GM18498 (cell line): Measurements from ENCODE around the gene RREB1.

ENCODE experiments used
- ATAC-seq: cut with Tn5 transposase; IDR thresholded peaks from one replicate; pipeline ENCODE4 v1.9.1; 2021; ENCODE audit warnings: mild to moderate bottlenecking, moderate library complexity; ENCODE audit not compliant: unreplicated experiment

The RREB1 gene

DNA sequence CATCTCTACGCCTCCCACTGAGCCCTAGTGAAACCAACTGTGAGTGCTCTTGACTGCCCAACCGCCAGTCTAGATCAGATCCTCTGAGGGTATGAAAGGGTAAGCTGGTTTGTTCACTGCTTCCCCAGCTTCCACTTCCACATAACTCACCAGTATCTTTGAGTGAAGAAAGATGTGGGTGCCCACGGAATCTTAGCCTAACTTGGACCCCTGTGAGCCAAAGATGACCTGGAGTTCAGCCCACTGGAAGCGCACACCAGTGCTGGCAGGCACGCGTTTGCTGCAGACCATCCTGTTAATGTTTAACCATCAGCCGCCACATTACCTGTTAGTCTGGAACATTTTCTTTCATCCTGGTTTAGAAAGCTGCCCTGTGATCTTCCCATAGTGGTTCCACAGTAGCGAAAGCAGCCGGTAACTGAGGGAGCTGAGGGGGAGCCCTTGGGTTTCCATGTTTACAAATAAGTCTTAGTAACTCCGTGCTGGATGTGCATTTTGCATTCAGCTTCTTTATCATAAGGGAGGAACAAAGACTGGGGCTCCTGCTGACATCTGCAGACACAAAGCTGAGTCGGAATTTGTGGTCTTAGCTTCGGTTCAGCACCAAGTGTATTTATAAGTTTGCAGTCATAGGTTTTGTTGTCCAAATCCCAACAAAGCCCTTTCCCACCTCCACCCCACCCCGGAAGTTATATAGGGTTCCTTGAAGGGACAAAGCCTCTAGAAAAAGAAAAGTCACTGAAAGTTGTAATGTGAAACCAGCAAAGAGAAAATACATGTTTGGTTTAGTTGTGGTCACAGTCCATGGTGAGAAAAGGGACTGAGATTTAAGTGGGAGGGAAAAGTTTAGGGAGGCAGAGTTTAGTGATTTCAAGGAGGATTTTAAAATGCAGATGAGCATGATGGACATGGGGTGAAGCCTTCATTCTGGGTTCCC lies 134.2 kb downstream of the RREB1 start:
- ATAC-seq: no peak

GRCh38 chr6:7242835-7243178 lies 135.0 kb downstream of the RREB1 start:
- no peak for ATAC-seq

DNA sequence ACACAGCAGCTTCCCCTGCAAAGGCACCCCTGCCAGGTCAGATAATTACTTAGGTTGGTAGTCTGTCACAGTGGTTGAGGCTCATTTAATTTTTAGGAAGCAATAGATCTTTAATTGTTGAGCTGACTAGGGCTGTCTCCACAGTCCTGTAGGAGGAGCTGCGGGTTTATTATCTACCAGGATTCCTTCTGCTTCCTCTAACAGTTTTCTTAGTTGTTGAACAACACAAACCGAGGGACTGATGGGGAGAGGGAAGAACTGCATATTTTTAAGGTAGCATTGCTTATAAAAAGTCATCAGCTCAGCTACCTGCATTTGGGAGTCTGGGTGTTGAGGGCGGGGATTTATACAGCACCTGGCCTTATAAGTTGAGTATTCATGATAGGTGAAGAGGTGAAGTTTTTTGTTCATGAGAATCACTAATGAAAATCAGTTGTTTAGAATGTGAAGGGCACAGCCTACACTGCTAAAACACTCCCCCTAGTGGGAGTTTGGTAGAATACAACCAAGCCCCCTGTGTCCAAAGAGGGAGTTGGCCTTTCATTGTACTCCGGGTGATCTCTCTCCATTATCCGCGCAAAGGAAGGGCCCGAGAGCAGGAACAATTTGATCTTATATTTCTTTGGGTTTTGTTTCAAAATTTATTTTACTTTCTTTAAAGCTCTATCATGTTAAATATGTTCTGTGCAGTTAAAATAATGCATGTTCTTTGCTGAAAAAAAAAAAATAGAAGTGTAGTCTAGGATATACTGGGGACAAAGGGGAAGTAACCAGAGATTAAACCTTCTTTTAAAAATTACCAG lies 135.6 kb downstream of the RREB1 start:
- ATAC-seq: no peak

DNA sequence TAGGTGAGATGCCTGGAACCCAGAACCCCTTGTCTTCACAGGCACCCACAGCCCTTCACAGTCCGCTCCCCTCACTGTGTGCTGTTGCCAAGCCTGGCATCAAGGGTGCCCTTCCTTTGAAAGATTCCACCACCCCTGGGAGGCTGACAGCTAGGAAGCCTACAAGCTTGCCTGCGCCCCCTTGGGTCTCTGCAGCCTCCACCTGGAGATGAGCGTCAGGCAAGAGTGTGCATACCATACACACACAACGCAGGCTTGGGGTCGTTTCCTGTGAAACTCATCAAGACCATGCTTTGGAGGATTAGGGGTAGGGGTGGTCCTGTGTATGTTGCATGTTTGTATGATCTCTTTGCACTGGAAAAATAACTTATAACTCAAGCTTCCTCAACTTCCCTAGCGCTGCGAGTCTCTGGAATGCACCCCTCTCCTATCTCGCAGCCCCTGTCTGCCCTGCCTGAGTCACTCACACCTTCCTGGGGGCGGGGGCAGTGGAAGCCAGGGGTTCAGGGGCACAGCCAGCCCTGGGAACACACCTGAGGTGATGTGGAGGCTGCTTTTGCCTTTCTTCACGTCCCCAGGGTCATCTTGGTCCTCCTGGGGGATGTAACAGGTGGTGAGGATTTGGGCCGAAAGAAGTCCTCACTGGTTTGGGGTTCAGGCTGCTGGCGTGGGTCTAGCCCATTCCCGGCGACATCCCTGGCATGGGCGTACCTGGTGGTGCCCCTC lies 138.1 kb downstream of the RREB1 start:
- no peak for ATAC-seq

GRCh38 chr6:7246401-7247178 lies 138.8 kb downstream of the RREB1 start:
- no peak for ATAC-seq

DNA sequence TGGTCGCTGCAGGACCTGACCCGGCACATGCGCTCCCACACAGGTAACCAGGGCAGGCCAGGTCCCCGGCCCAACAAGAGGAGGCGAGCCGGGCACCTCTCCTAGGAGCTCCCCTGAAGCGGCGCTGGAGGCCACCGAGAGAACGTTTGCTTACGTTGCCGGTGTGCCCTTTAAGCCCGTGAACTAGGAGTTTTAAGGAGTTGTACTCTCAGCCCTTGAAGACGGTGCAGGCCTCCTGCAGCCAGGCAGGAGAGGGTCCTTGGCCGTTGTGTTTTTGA lies 139.4 kb downstream of the RREB1 start:
- no peak for ATAC-seq

- no peak for ATAC-seq
These were observed 140.1 kb downstream of the RREB1 start for GRCh38 chr6:7247828-7248227.

GRCh38 chr6:7249391-7249790 lies 141.6 kb downstream of the RREB1 start:
- ATAC-seq: no peak

- ATAC-seq: no peak
These were observed 142.3 kb downstream of the RREB1 start for GRCh38 chr6:7249946-7250643.

DNA sequence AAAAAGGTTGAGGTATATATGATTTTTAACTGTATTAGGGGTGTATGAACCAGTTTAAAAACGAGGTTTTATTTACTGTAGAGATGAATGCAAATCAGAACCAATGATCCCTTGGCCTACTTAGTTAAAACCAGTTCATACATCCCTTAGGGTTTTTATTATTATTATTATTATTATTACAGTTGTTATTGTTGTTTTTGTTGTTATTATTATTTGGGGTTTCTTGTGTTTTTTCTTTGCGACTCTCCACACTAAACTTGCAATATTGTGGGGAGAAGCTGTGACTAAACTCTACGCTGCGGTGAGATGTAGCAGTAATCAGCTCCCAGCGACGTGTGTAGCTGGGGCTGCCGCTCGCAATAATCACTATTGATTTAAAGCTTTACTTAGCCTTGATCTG lies 143.1 kb downstream of the RREB1 start:
- no peak for ATAC-seq

DNA sequence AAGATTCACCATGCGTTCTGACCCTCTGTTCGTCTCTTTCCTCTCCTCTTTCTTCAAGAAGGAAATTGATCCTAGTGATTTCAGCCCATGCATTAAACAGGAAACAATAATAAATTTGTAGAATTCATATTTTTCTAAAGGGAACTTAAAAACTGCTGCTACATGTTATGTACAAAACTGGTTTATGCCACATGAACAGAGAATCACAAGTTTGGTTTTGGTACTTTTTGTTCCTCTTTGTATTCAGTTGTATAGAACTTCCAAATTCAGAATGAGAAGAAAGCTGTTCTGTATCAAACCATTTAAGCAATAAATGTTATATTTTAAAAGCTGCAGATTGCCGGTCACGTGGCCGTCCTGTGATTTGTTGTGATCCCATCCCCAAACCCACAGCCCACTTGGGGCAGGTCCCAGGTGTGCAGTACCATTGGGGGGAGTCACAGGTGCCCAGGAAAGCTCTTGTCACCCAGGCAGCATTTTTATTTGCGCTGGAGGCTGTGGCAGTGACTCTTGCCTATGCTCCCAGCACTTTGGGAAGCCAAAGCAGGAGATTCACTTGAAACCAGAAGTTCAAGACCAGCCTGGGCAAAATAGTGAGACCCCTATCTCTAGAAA lies 144.0 kb downstream of the RREB1 start:
- no peak for ATAC-seq

DNA sequence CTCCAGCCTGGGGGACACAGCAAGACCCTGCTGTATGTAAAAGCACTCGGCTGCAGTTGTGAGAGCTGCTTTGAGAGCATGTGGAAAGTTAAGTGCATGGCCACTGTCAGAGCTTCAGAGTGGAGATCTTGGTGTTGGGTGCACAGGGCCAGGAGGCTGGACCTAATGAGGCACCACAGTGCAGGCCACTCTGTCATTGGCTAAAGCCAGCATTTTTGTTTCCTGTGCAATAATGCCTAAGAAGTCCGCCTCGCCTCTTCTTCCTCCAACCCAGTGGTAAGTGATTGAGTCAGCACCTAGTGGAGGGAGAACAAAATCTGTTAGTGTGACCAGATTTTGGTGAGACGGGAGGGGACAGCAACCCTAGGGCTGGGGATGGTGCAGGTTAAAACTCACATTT lies 144.6 kb downstream of the RREB1 start:
- ATAC-seq: no peak

DNA sequence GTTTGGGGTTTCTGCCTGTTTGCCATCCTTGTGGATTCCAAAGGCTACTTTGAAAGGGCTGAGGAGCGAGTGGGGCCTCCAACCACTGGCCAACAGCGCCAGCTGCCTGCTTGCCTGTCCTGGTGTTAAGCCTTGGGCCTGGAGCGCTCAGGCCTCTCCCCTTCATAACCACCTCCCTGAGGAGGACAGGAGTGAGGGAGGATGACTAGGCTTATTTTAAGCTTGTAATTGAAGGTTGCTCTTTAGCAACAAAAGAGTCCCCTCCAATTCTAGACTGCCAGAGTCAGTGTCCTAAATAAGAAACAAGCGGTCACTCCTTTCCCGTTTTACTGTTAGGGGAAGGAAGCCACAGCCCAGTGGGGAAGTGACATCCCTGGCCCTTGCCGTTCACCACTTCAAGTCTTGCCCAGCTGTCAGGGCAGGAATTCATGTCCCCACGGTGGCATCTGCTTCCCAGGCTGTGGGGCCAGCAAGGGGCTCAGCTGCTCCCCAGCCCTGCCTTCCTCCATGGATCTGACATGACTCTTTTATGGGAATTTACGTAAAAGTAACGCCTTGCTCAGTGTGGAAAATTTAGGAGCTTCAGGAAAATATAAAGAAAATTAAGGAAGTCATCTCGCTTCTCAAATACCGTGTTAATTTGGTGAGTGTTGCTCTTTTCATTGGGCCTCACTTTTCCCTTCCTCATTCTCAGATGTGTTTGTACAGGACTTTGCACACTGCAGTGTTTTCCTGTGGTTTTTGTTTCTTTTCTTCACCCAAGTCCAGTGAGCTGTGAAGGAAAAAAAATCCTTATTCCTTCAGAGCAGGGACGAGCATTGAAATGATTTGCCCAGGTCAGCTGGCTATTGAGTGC lies 147.4 kb downstream of the RREB1 start:
- ATAC-seq: no peak

- no peak for ATAC-seq
These were observed 148.2 kb downstream of the RREB1 start for GRCh38 chr6:7255918-7256317.

DNA sequence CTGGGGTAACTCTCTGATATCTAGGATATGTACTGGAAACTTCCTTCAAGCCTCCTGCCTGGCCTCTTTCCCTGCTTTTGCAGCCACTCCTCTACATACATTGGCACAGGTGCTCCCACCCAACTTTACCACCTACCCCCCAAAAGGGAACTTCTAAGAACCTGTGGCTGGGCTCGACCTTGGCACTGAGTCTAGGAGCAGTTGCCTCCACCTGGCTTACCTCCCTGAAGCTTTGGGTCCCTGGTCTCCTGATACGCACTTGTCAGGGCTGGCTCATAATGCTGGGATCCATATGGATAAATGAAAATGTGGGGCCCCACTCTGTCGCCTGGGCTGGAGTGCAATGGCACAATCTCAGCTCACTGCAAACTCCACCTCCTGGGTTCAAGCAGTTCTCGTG lies 149.0 kb downstream of the RREB1 start:
- no peak for ATAC-seq

DNA sequence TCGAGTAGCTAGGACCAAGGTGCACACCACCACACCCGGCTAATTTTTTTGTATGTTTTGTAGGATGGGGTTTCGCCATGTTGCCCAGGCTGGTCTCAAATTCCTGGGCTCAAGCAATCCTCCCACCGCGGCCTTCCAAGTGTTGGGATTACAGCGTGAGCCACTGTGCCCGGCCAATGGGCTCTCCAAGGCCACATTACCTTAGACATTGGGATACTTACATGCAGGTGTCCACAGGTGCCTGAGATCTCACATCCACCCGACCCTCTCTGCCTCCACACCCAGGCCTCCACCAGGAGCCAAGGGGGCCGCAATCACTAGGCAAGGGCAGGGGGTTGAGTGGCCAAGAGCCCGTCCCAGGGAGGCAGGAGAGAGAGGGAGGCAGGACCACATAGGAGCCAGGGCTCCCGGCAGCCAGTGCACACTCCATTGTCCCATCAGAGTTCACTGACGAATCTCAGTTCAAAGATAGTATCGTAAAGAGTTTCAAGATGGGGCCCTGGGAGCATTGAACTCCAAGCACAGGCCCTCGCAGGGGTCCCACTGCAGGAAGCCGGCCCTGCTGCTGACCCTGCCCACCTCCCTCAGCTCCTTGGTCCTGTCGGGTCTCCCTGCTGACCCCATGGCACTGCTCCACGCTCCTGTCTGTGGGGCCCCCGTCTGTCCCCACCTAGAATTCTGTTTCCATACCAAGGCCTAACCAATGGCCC lies 149.9 kb downstream of the RREB1 start:
- no peak for ATAC-seq

- ATAC-seq: no peak
These were observed 150.5 kb downstream of the RREB1 start for GRCh38 chr6:7258231-7258763.
